ENCODE results near the gene CYBB.

CYBB gene

DNA sequence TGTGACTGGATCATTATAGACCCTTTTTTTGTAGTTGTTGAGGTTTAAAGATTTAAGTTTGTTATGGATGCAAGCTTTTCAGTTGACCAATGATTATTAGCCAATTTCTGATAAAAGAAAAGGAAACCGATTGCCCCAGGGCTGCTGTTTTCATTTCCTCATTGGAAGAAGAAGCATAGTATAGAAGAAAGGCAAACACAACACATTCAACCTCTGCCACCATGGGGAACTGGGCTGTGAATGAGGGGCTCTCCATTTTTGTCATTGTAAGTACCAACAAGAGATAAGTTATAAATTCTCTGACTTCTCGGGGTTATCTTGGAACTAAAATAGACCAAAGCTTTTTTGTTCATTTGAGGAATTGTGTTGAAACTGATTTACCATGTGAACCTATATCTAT, at the start of gene CYBB:
CYBB (plus strand) TSS at position 203 of the 400 bp plus-strand sequence; CDS start at position 222, 19 bp downstream.
- Histone ChIP-seq H3K4me3 (ENCODE audit: low read depth, low read length) (no peak within 1 kb of the TSS), H3K9me3 (ENCODE audit: control insufficient read depth, insufficient read depth, low read length) (no peaks in the 10 kb centered on the region), H3K27ac (ENCODE audit: low read depth, low read length) (no peak within 1 kb of the TSS), H3K4me1 (ENCODE audit: control insufficient read depth, insufficient read depth, low read length) (no peaks in the 10 kb centered on the region), H3K9ac (ENCODE audit: low read depth, low read length) (no peak within 1 kb of the TSS), H3K27me3 (ENCODE audit: control insufficient read depth, insufficient read depth, low read length) (no peaks in the 10 kb centered on the region), H3K36me3 (ENCODE audit: control insufficient read depth, insufficient read depth, low read length) (no peaks in the 10 kb centered on the region)

DNA sequence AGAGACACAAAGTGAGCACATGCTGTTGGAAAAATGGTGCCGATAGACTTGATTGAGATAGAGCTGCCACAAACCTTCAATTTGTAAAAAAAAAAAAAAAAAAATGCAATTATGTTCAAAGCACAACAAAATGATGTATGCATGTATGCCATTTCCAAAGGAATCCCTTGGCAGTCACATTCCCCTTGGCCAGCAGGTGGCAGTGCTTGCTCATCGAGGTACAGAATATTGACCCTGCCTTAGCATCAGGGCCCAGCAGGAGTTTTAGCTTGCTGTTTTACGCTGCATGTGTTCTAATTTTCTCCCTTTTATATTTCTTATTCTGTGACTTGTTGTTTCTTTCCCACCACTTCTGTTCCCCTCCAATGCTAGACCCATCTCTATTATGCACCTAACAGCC, 34.5 kb upstream of the CYBB start:
- no peaks in the 10 kb centered on the region for H3K9me3 ChIP-seq (ENCODE audit: control insufficient read depth, insufficient read depth, low read length)
- H3K4me1 ChIP-seq (ENCODE audit: control insufficient read depth, insufficient read depth, low read length) = no peaks in the 10 kb centered on the region
- H3K27me3 ChIP-seq (ENCODE audit: control insufficient read depth, insufficient read depth, low read length) = no peaks in the 10 kb centered on the region
- no peak overlapping the region for H3K9ac ChIP-seq (ENCODE audit: low read depth, low read length)
- no peak overlapping the region for H3K27ac ChIP-seq (ENCODE audit: low read depth, low read length)
- no peak overlapping the region for H3K4me3 ChIP-seq (ENCODE audit: low read depth, low read length)
- no peaks in the 10 kb centered on the region for H3K36me3 ChIP-seq (ENCODE audit: control insufficient read depth, insufficient read depth, low read length)

DNA sequence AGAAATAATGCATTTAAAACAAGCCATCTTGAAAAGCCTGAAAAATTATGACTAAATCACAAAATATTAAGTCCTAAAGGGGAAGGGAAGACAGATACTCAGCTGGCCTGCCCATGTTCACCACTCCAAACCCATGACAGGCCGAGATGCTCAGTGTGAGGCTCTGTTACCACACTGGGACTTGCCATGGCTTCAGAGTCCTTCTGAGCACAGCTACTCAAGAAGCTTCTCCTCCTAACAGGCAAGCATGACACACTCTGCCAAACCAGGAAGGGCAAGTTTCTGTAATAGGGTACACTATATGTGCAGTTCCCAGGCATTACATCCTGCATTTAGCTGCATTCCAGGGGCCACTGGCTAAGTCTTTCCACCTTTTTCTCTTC, 34.0 kb upstream of the CYBB start:
- Histone ChIP-seq H3K4me1 (ENCODE audit: control insufficient read depth, insufficient read depth, low read length) (no peaks in the 10 kb centered on the region), H3K27me3 (ENCODE audit: control insufficient read depth, insufficient read depth, low read length) (no peaks in the 10 kb centered on the region), H3K9me3 (ENCODE audit: control insufficient read depth, insufficient read depth, low read length) (no peaks in the 10 kb centered on the region), H3K9ac (ENCODE audit: low read depth, low read length) (no peak overlapping the region), H3K4me3 (ENCODE audit: low read depth, low read length) (no peak overlapping the region), H3K27ac (ENCODE audit: low read depth, low read length) (no peak overlapping the region), H3K36me3 (ENCODE audit: control insufficient read depth, insufficient read depth, low read length) (no peaks in the 10 kb centered on the region)

DNA sequence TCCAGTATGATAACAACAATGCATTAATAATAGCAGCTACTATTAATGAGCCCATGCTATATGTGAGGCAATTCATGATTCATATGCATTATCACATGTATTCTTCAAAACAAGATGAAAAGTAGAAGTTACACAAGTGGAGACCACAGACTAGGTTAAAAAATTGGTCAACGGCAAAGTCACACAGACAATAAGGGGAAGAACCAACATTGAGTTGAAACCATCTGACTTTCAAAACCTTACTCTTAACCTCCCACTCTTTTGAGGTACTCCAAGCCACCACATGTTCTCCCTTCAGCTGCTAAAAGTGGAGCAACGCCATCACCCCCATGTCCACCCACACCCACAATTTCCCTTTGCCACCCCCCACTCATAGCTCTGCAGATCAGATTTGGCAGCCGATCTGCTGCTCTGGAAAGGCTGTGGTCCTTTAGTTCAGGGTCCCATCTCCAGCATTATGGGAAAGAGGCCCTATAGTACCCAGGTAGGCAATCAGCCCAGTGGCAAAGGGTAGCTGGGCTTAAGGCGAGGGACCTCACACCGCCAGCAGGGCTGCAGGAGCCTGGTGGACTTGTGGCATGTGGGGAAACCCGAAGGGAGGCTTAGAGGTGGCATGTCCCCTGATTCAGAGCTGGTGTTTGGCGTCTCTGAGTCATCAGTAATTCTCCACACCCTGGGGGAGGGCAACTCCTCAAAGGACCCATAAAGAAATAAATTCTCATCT, 33.5 kb upstream of the CYBB start:
- H3K27me3 ChIP-seq (ENCODE audit: control insufficient read depth, insufficient read depth, low read length) = no peaks in the 10 kb centered on the region
- no peaks in the 10 kb centered on the region for H3K4me1 ChIP-seq (ENCODE audit: control insufficient read depth, insufficient read depth, low read length)
- H3K9me3 ChIP-seq (ENCODE audit: control insufficient read depth, insufficient read depth, low read length) = no peaks in the 10 kb centered on the region
- no peak overlapping the region for H3K4me3 ChIP-seq (ENCODE audit: low read depth, low read length)
- H3K36me3 ChIP-seq (ENCODE audit: control insufficient read depth, insufficient read depth, low read length) = no peaks in the 10 kb centered on the region
- no peak overlapping the region for H3K27ac ChIP-seq (ENCODE audit: low read depth, low read length)
- H3K9ac ChIP-seq (ENCODE audit: low read depth, low read length) = no peak overlapping the region

DNA sequence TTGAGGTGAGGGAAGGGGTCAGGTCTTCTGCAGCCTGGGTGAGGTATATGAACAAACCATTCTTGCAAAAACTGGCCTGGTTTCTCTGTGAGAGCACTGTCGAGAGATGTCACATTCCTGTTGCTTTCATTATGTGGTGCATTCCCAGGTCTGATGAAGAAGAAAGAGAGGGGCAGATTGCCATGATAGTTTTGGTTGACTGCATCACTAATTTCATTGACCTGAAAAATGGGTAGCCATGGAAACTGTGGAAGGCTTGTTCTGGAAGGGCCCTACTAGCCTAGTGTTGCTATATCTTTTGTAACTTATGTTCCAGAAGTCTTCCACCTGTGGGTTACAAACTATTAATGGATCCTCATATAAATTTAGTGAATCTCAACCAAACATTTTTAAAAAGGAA, 32.9 kb upstream of the CYBB start:
- H3K4me1 ChIP-seq (ENCODE audit: control insufficient read depth, insufficient read depth, low read length) = no peaks in the 10 kb centered on the region
- H3K4me3 ChIP-seq (ENCODE audit: low read depth, low read length) = no peak overlapping the region
- no peaks in the 10 kb centered on the region for H3K27me3 ChIP-seq (ENCODE audit: control insufficient read depth, insufficient read depth, low read length)
- H3K27ac ChIP-seq (ENCODE audit: low read depth, low read length) = no peak overlapping the region
- H3K9me3 ChIP-seq (ENCODE audit: control insufficient read depth, insufficient read depth, low read length) = no peaks in the 10 kb centered on the region
- no peaks in the 10 kb centered on the region for H3K36me3 ChIP-seq (ENCODE audit: control insufficient read depth, insufficient read depth, low read length)
- H3K9ac ChIP-seq (ENCODE audit: low read depth, low read length) = no peak overlapping the region

DNA sequence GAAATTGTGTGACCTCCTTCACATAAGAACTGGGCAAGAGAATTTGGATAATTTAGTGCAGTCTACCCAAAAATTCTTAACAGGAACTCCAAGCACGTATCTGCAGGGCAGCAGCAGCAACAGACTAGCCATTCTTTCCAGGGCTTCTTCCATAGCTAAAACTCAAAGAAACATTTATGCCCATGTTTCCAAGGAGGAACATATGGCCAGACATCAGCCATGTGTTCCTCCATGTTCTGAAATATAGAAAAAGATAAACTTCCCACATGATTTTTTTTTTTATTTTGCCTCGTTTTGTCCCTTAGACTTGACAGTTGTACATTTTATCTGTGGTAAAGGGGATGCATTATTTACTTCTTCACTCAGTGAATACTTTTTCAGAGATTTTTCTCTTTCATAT, 27.6 kb upstream of the CYBB start:
- Histone ChIP-seq H3K9ac (ENCODE audit: low read depth, low read length) (no peak overlapping the region), H3K9me3 (ENCODE audit: control insufficient read depth, insufficient read depth, low read length) (no peaks in the 10 kb centered on the region), H3K4me3 (ENCODE audit: low read depth, low read length) (no peak overlapping the region), H3K4me1 (ENCODE audit: control insufficient read depth, insufficient read depth, low read length) (no peaks in the 10 kb centered on the region), H3K27ac (ENCODE audit: low read depth, low read length) (no peak overlapping the region), H3K27me3 (ENCODE audit: control insufficient read depth, insufficient read depth, low read length) (no peaks in the 10 kb centered on the region), H3K36me3 (ENCODE audit: control insufficient read depth, insufficient read depth, low read length) (no peaks in the 10 kb centered on the region)

DNA sequence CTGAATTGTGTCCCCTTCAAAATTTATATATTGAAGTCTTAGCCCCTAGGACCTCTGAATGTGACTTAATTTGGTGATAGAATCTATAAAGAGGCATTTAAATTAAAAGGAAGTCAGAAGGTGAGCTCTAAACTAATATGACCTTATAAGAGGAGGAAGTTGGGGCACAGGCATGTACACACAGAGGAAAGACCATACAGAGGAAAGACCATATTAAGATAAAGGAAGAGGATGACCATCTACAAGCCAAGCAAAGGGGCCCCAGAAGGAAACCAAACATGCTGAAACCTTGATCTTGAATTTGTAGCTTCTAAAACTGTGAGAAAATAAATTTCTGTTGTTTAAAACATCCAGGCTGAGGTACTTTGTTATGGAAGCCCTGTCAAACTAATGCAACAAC, 26.9 kb upstream of the CYBB start:
- no peaks in the 10 kb centered on the region for H3K9me3 ChIP-seq (ENCODE audit: control insufficient read depth, insufficient read depth, low read length)
- H3K4me3 ChIP-seq (ENCODE audit: low read depth, low read length) = no peak overlapping the region
- H3K4me1 ChIP-seq (ENCODE audit: control insufficient read depth, insufficient read depth, low read length) = no peaks in the 10 kb centered on the region
- H3K36me3 ChIP-seq (ENCODE audit: control insufficient read depth, insufficient read depth, low read length) = no peaks in the 10 kb centered on the region
- H3K9ac ChIP-seq (ENCODE audit: low read depth, low read length) = no peak overlapping the region
- H3K27me3 ChIP-seq (ENCODE audit: control insufficient read depth, insufficient read depth, low read length) = no peaks in the 10 kb centered on the region
- H3K27ac ChIP-seq (ENCODE audit: low read depth, low read length) = no peak overlapping the region

DNA sequence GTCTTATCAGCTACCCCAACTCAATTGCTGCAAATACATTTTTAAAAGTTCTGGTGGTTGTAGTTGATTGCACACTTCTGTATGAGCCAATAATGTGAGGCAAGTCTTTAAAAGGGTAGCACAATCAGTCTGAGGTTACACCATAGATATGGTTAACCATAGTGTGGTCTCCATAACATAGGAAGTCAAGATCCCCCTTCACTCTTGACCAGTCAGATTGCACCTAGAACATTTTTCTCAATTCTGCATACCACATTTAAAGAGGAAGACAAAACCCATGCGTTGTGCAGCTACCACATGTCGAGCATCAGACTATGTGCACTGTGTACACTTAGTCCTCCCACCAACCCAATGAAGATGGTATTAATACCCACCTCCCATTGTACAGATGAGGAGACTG, 26.5 kb upstream of the CYBB start:
- Histone ChIP-seq H3K9me3 (ENCODE audit: control insufficient read depth, insufficient read depth, low read length) (no peaks in the 10 kb centered on the region), H3K4me1 (ENCODE audit: control insufficient read depth, insufficient read depth, low read length) (no peaks in the 10 kb centered on the region), H3K27ac (ENCODE audit: low read depth, low read length) (no peak overlapping the region), H3K36me3 (ENCODE audit: control insufficient read depth, insufficient read depth, low read length) (no peaks in the 10 kb centered on the region), H3K9ac (ENCODE audit: low read depth, low read length) (no peak overlapping the region), H3K27me3 (ENCODE audit: control insufficient read depth, insufficient read depth, low read length) (no peaks in the 10 kb centered on the region), H3K4me3 (ENCODE audit: low read depth, low read length) (no peak overlapping the region)

DNA sequence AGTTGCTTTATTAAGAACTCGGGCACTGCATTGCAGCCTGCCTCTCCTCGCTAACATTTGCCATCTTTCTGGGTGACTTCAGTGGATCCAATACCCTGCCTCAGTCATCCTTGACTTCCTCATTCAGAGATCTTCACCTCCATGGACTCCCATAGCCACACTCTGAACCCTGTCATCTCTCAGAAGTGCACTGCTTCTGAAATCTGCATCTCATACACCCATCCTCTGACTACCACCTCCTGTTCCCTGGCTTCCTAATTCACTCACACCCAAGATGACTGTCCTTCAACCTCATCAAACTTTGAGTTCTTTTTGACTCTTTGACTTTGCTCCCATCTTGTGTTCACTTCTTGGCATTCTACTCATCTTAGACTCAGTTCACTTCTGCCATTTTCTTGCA, 25.3 kb upstream of the CYBB start:
- Histone ChIP-seq H3K36me3 (ENCODE audit: control insufficient read depth, insufficient read depth, low read length) (no peaks in the 10 kb centered on the region), H3K4me1 (ENCODE audit: control insufficient read depth, insufficient read depth, low read length) (no peaks in the 10 kb centered on the region), H3K4me3 (ENCODE audit: low read depth, low read length) (no peak overlapping the region), H3K9me3 (ENCODE audit: control insufficient read depth, insufficient read depth, low read length) (no peaks in the 10 kb centered on the region), H3K9ac (ENCODE audit: low read depth, low read length) (no peak overlapping the region), H3K27ac (ENCODE audit: low read depth, low read length) (no peak overlapping the region), H3K27me3 (ENCODE audit: control insufficient read depth, insufficient read depth, low read length) (no peaks in the 10 kb centered on the region)

DNA sequence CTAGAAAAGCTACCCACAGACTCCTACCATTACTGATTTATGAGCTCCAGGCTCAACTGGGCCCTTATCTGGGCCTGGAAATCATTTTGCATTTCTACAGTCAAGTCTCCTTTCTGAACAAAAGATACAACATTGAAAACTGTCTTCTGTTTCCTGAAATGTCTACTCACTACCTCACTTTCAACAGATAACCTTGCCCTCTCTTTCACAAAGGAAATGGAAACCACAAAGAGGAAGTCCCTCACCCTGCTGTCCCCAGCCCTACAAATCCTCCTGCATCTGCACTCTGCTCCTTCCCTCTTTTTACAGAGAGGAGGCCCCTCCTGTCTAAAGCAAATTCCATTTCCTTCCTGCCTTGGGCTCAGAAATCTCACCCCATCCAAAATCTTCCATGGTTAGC, 24.8 kb upstream of the CYBB start:
- no peak overlapping the region for H3K27ac ChIP-seq (ENCODE audit: low read depth, low read length)
- H3K9ac ChIP-seq (ENCODE audit: low read depth, low read length) = no peak overlapping the region
- H3K9me3 ChIP-seq (ENCODE audit: control insufficient read depth, insufficient read depth, low read length) = no peaks in the 10 kb centered on the region
- no peaks in the 10 kb centered on the region for H3K36me3 ChIP-seq (ENCODE audit: control insufficient read depth, insufficient read depth, low read length)
- H3K4me1 ChIP-seq (ENCODE audit: control insufficient read depth, insufficient read depth, low read length) = no peaks in the 10 kb centered on the region
- no peaks in the 10 kb centered on the region for H3K27me3 ChIP-seq (ENCODE audit: control insufficient read depth, insufficient read depth, low read length)
- no peak overlapping the region for H3K4me3 ChIP-seq (ENCODE audit: low read depth, low read length)

DNA sequence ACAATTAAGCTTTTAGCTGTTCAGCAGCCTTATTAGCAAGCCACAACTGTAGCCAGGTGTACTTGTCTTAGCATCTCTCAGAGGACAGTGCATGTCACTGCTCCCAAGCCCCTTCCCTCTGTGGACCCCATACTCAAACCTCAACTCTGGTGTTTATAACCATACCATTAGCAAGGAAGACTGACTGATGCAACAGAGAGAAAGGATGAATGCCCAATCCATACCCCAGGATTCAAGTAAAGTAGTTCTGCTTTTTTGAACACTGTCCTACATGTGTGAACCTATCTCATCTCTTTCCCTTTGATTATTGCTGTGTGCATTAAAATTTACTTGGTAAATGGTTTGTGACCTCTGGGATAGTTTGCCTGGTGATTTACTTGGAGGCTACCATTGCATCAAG, 22.8 kb upstream of the CYBB start:
- no peaks in the 10 kb centered on the region for H3K9me3 ChIP-seq (ENCODE audit: control insufficient read depth, insufficient read depth, low read length)
- H3K27ac ChIP-seq (ENCODE audit: low read depth, low read length) = no peak overlapping the region
- no peaks in the 10 kb centered on the region for H3K4me1 ChIP-seq (ENCODE audit: control insufficient read depth, insufficient read depth, low read length)
- no peaks in the 10 kb centered on the region for H3K36me3 ChIP-seq (ENCODE audit: control insufficient read depth, insufficient read depth, low read length)
- no peak overlapping the region for H3K9ac ChIP-seq (ENCODE audit: low read depth, low read length)
- H3K4me3 ChIP-seq (ENCODE audit: low read depth, low read length) = no peak overlapping the region
- H3K27me3 ChIP-seq (ENCODE audit: control insufficient read depth, insufficient read depth, low read length) = no peaks in the 10 kb centered on the region

Measured in HUES48 (cell line).